ENCODE results near the gene HEXB.

- no peak for TF ChIP-seq POLR2A (IDR thresholded peaks at IDR 0.05)
- peak in 2 of 3 experiments; percentile 34 to 53 for TF ChIP-seq CTCF (IDR thresholded peaks at IDR 0.05)
Measured at GRCh38 chr5:74673011-74673790, 11.8 kb upstream of the HEXB start.
